HL-60/S4 treated with retinoic acid at 250 ng/mL for 4 days and 3 days (cell line): Measurements from ENCODE around the gene KRT74.

Experiments
- in situ Hi-C: fragments of 300-500 bp; cut with MboI; formaldehyde crosslinking; loops from 2 replicates; pipeline ENCODE4 v1.7.0; 2022; ENCODE audit warnings: low sequenced_read_pairs

KRT74 gene

DNA sequence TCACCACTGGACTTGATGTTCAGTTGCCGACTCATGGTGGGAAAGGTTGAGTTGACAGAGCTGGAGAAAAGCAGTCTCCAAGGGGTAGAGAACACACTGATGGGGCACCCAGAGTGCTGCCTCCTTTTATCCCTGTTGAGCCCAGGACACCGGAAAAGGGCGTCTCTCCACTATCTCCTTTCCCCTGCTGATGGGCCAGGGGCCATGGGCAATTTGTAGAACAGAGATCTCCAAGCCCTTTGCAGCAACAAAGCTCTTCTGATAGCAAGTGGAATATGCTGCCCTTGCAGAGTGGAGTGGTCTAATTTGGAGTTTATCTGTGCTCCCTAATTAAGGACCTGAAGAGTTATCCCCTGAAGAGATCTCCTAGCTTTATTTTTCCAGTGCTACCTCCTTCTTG, at the start of gene KRT74:
Gene KRT74 (minus strand): TSS at position 101 of the 400 bp plus-strand sequence. CDS start 66 bp downstream, at position 35.
- in situ Hi-C loops = no loop called here

- in situ Hi-C loops = no loop called here
Measured at GRCh38 chr12:52622349-52622748, 48.7 kb upstream of the KRT74 start.

DNA sequence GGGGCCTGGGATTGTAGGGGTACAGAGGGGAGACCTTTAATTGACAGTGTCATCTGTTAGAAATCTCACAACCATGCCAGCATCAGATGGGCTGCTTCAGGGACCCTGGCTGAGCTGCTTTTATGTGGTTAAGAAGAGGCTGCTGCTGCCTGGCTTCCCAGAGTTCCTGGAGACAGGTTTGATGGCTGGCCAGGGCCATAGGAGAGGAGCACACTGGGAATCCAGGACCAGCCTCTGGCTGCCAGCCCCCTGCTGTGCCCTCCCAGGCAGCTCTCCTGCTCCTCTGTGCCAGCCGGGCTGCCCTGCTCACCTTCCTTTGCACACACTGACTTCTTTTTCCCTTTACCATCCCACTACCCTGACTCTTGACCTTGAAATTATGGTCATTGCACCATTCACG, 45.2 kb upstream of the KRT74 start:
- in situ Hi-C loops = no loop called here

DNA sequence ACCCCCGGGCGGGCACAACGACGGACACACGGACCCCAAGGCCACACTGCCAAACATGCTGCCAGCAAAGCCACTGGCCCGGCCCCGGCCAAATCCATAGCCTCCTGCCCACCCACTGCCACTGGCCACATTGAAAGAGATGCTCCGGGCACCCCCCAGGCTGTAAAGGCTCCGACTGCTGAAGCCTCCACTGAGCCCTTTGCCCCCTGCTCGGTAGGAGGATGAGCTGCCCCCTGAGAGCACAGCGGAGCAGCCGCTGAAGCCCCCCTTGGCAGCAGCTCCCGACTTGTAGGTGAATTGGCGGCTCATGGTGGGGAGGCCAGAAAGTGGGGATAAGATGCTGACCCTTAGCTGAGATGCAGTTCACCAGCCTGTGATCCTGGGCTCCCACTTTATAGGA, 44.6 kb upstream of the KRT74 start, which contains the start of gene KRT73:
Gene KRT73 (minus strand): TSS at position 344 of the 400 bp plus-strand sequence. CDS start 35 bp downstream, at position 309.
- in situ Hi-C loops = no loop called here

- in situ Hi-C loops = no loop called here
Measured at GRCh38 chr12:52617403-52617785, 43.8 kb upstream of the KRT74 start.

- in situ Hi-C loops = no loop called here
Measured at GRCh38 chr12:52616680-52617402, 43.2 kb upstream of the KRT74 start.

GRCh38 chr12:52615912-52616311, 42.3 kb upstream of the KRT74 start:
- in situ Hi-C loops = no loop called here

GRCh38 chr12:52615208-52615868, 41.7 kb upstream of the KRT74 start:
- in situ Hi-C loops = no loop called here

DNA sequence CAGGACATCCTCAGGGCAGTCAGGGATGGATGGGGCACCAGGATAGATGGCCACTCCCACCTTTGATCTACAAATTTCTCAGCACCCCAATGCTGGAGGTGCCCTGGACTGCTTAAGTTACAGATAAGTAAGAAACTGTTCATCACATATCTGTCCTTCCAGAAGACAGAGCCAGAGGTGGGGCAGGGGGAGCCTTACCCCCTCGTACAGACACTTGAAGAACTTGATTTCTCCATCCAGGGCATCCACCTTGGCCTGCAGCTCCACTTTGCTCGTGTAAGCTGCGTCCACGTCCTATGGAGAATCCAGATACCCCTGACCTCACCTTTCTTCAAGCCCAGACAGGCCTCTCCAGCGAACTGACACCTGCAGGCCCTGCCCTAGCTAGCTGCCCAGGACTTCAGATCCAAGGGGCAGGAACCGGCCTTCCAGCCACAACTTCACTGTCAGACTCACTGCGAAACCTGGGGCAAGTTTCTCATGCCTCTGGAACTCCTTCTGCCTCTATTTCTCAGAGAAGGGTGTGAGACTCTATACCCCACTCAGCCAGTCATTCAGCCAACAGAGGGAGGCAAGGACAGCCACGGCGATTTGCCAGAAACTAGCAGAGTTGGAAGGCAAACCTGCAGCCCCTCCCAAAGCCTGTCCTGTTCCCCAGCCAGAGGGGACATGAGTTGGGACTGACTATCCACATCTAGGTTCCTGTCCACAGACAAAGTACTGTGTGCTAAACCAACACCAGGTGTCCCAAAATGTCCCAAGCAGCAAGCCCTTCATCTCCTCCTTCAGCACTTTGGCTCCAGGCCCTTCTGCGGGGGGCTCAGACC, 41.0 kb upstream of the KRT74 start:
- in situ Hi-C loops = no loop called here

DNA sequence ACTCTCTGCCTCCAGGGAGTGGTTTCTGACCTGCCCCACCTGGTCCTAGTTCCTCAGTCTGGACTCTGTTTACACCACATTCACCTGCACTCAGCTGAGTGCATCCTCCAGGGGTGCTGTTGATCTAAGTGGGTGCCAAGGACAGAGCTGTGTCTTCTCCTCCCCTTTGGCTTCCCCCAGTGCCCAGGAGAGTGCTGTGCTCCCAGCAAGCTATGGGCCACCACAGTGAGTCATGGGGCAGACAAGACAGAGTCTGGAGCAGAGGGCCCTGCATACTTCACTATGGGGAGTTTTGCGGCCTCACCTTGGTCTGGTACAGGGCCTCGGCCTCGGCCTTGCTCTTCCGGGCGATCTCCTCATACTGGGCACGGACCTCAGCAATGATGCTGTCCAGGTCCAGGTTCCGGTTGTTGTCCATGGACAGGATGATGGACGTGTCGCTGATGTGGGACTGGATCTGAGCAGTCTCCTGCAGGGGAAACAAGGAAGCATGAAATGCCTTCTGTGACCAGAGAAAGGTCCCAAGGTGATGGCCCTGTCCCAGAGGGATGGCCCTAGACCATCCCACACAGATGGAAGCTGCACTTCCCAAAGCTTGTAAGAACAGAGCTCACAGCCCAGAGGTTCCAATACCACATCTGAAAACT, 39.9 kb upstream of the KRT74 start:
- in situ Hi-C loops = no loop called here

- in situ Hi-C loops = no loop called here
Measured at GRCh38 chr12:52612431-52613383, 39.1 kb upstream of the KRT74 start.

DNA sequence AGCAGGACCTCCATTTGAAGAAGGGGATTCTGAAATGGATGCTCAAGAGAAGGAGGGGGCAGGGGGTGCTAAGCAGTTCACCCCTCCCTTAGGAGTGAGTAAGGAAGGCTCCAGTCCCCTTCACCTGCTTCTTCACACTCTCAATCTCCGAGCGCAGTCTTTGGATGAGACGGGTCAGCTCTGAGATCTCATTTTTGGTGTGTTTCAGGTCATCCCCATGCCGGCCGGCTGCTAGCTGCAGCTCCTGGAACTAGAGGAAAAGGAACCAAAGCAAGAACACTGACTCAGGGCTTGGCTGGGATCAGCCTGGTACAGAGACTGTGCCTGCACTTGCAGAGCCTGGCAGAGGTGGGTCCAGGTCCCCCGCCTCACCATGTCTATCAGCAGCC, 37.4 kb upstream of the KRT74 start:
- in situ Hi-C loops = no loop called here

DNA sequence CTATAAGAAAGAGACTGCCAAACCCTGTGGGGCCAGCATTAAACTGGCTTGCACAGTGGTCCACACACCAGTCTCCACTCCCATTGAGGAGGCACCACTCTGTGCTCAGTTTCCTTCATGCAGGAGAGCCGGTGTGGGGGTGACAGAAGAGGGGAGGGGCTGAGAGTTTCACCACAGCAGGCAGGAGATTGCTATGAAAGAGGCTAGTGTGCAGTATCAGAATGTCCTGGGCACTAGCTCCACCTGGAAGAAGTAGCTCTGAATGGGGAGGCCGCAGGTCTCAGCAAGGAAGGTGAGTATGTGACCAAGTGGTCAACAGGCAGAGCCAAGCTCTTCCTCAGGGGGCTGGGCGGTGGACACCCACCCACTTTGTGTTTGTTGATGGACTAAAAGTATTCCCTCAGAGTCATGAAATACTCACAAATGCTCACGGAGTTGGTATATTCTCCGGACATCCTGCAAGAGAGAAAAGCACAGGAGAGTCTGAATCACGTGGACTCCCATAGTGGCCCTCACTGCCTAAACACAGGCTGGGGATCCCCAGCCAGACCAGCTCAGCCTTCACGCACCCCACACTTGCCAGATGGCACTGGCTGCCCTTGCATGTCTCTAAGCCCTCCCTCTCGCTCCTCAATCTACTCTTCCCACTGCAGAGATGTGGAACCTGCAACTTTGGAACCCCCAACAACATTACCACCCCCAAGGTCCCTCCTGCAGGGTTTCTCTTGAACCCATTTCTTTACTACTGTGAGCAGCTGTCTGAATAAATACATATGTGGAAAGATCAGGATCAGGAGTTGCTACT, 35.4 kb upstream of the KRT74 start:
- in situ Hi-C loops = no loop called here

GRCh38 chr12:52608161-52608560, 34.5 kb upstream of the KRT74 start:
- in situ Hi-C loops = no loop called here

DNA sequence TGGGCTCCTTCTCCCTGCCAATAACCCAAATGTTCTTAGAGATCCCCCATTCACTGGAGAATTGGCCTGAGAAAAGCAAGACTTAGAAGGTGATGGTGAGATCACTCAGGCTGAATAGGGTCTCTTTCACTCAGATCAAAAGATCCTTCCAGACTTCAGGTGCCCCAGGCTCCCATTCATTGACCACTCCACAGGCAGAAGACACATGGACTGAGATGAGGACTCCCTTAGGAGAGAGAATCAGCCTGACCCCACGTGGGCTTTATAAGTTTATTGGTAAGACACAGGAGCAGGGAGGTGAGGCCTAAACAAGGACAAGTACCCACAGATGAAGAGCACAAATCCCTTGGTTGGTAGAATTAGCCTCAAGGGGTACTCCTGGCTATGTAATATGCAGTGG, 33.7 kb upstream of the KRT74 start:
- in situ Hi-C loops = no loop called here

DNA sequence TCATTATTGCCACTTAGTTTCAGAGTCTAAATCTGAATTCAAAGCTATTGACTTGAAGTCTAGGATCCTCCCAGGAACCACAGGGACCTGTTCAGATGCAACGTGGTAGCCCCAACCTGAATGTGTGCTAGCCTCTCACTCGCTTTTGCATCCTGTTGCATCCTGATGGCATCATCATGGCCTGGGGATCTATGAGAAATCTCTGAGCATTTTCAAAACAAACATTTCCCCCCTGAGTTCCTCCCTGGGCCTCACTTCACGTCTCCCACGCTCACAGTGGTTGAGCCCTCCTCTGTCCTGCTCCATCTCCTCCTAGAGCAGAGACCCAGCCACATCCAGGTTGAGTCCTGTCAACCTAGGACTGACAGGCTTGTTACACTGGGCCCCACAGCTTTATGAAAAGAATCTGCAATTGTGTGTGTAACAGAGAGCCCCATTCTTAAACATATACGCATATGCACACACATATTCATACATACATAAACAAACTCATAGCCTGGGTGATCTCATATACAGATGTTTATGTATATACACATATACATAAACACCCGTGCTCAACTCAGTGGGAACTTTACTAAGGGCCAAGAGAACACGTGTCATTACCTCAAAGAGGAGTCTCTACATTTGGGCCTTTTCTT, 33.1 kb upstream of the KRT74 start:
- in situ Hi-C loops = no loop called here

DNA sequence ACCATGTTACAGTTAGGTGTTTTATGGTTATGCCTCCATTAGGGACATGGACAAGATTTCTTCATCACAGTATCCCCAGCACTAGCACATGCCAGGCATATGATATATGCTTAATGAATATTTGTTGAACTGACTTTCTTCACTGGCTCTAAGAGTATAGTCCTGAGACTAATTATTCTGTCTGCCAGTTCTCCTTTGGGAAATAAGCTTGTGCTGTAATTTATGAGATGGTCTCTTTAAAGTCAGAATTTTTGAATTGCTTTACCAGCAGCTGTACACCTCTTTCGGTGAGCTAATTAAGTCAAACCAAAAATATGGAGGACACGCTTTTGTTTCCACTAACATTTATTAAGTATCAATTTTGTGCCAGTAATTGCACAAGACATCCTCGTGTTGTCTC, 32.5 kb upstream of the KRT74 start:
- in situ Hi-C loops = no loop called here

DNA sequence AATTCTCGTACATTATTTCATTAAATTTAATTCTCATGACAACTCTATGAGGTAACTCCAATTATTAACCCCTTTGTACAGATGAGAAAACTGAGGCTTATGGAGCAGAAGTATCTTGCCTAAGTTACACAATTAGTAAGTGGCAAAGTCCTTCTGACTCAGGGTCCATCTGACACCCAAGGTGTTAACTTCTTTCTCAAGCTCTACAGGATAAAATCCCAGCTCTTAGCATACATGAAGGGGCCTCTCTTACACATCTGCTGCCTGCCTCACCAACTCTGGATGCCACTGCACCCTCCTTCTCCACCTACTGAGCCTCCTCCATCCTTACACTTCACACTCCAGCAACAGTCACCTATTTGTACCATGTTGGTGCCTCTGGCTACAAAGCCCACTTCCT, 31.9 kb upstream of the KRT74 start:
- in situ Hi-C loops = no loop called here

GRCh38 chr12:52604859-52605258, 31.2 kb upstream of the KRT74 start:
- in situ Hi-C loops = no loop called here
